HUES64 (cell line): Measurements from ENCODE around the gene INAVA.

Experiments used
- H3K27ac ChIP-seq: 2 replicates; pipeline ENCODE4 v1.7.0; 2013; ENCODE audit warnings: low read depth, low read length, inconsistent platforms
- H3K27me3 ChIP-seq: 2 replicates; pipeline ENCODE4 v1.6.1; 2013; ENCODE audit warnings: mild to moderate bottlenecking, low read length; ENCODE audit not compliant: insufficient read depth
- H3K36me3 ChIP-seq: 2 replicates; pipeline ENCODE4 v1.6.1; 2013; ENCODE audit warnings: mild to moderate bottlenecking, low read length; ENCODE audit not compliant: insufficient read depth
- H3K4me1 ChIP-seq: 2 replicates; pipeline ENCODE4 v1.6.1; 2013; ENCODE audit warnings: mild to moderate bottlenecking, low read length, moderate library complexity; ENCODE audit not compliant: insufficient read depth
- H3K4me3 ChIP-seq: 2 replicates; pipeline ENCODE4 v1.5.1; 2013; ENCODE audit warnings: mild to moderate bottlenecking, low read length, moderate library complexity
- H3K9ac ChIP-seq: 2 replicates; pipeline ENCODE4 v1.6.1; 2013; ENCODE audit warnings: mild to moderate bottlenecking, low read depth, low read length
- H3K9me3 ChIP-seq: 2 replicates; pipeline ENCODE4 v1.6.1; 2013; ENCODE audit warnings: low read depth, low read length; ENCODE audit not compliant: insufficient read depth
- WGBS: fragments of 150-250, 120-280 bp; methylation state at CpG from one replicate; pipeline ENCODE4 v1.1.7; 2013; ENCODE audit warnings: missing lambda C conversion rate; 5-methylcytosine and 5-hydroxymethylcytosine counted together

The INAVA gene

GRCh38 chr1:200899451-200899915, 4.8 kb downstream of the INAVA start:
- H3K4me1 ChIP-seq, result peaks cover 35% of the 10 kb centered on the region
- no peak overlapping the region for H3K9ac ChIP-seq
- 96% methylated on average over 10 of the region's 10 CpGs for WGBS
- no peak overlapping the region for H3K27ac ChIP-seq
- no peaks in the 10 kb centered on the region for H3K27me3 ChIP-seq
- no peak overlapping the region for H3K4me3 ChIP-seq
- peaks cover 66% of the 10 kb centered on the region for H3K36me3 ChIP-seq
- no peaks in the 10 kb centered on the region for H3K9me3 ChIP-seq

GRCh38 chr1:200899954-200900867, 5.5 kb downstream of the INAVA start:
- H3K4me3 ChIP-seq, result no peak overlapping the region
- no peak overlapping the region for H3K27ac ChIP-seq
- H3K27me3 ChIP-seq, result no peaks in the 10 kb centered on the region
- 91% methylated on average over 16 of the region's 16 CpGs for WGBS
- H3K9me3 ChIP-seq, result no peaks in the 10 kb centered on the region
- peaks cover 70% of the 10 kb centered on the region for H3K36me3 ChIP-seq
- H3K4me1 ChIP-seq, result peaks cover 28% of the 10 kb centered on the region
- no peak overlapping the region for H3K9ac ChIP-seq

- H3K36me3 ChIP-seq, result peaks cover 77% of the 10 kb centered on the region
- no peak overlapping the region for H3K27ac ChIP-seq
- H3K4me1 ChIP-seq, result peaks cover 22% of the 10 kb centered on the region
- H3K9me3 ChIP-seq, result no peaks in the 10 kb centered on the region
- WGBS, result 97% methylated on average over 17 of the region's 17 CpGs
- no peak overlapping the region for H3K4me3 ChIP-seq
- H3K27me3 ChIP-seq, result no peaks in the 10 kb centered on the region
- H3K9ac ChIP-seq, result no peak overlapping the region
Measured at GRCh38 chr1:200900877-200901276, 6.2 kb downstream of the INAVA start.

- Histone ChIP-seq H3K9me3 (no peaks in the 10 kb centered on the region), H3K27ac (no peak overlapping the region), H3K4me3 (no peak overlapping the region), H3K4me1 (peaks cover 18% of the 10 kb centered on the region), H3K9ac (no peak overlapping the region), H3K36me3 (peaks cover 79% of the 10 kb centered on the region), H3K27me3 (no peaks in the 10 kb centered on the region)
- 95% methylated on average over 5 of the region's 5 CpGs for WGBS
Measured at GRCh38 chr1:200901350-200901749, 6.7 kb downstream of the INAVA start.

- H3K9ac ChIP-seq, result no peak overlapping the region
- no peak overlapping the region for H3K27ac ChIP-seq
- no peaks in the 10 kb centered on the region for H3K27me3 ChIP-seq
- peaks cover 12% of the 10 kb centered on the region; the same call in 1 of the 2 replicates for H3K4me1 ChIP-seq
- WGBS, result 91% methylated on average over 8 of the region's 8 CpGs
- no peaks in the 10 kb centered on the region for H3K9me3 ChIP-seq
- no peak overlapping the region for H3K4me3 ChIP-seq
- peaks cover 85% of the 10 kb centered on the region for H3K36me3 ChIP-seq
Measured at GRCh38 chr1:200901796-200902444, 7.2 kb downstream of the INAVA start.

- H3K27ac ChIP-seq, result no peak overlapping the region
- WGBS, result 95% methylated on average over 4 of the region's 5 CpGs
- no peaks in the 10 kb centered on the region for H3K4me1 ChIP-seq
- no peaks in the 10 kb centered on the region for H3K27me3 ChIP-seq
- no peaks in the 10 kb centered on the region for H3K9me3 ChIP-seq
- peaks cover 87% of the 10 kb centered on the region for H3K36me3 ChIP-seq
- H3K4me3 ChIP-seq, result no peak overlapping the region
- H3K9ac ChIP-seq, result no peak overlapping the region
Measured at GRCh38 chr1:200903793-200904192, 9.1 kb downstream of the INAVA start.

GRCh38 chr1:200904772-200905171, 10.1 kb downstream of the INAVA start:
- no peaks in the 10 kb centered on the region for H3K4me1 ChIP-seq
- no peak overlapping the region for H3K27ac ChIP-seq
- peaks cover 87% of the 10 kb centered on the region for H3K36me3 ChIP-seq

GRCh38 chr1:200905411-200906052, 10.8 kb downstream of the INAVA start:
- no peak overlapping the region for H3K27ac ChIP-seq
- no peak overlapping the region for H3K4me3 ChIP-seq
- no peaks in the 10 kb centered on the region for H3K4me1 ChIP-seq
- H3K27me3 ChIP-seq, result no peaks in the 10 kb centered on the region
- 77% methylated on average over 4 of the region's 4 CpGs for WGBS
- H3K36me3 ChIP-seq, result peaks cover 87% of the 10 kb centered on the region
- H3K9me3 ChIP-seq, result no peaks in the 10 kb centered on the region
- H3K9ac ChIP-seq, result no peak overlapping the region

More at GRCh38 chr1:200904772-200905171, 10.1 kb downstream of the INAVA start:
- Histone ChIP-seq H3K4me3 (no peak overlapping the region), H3K9me3 (no peaks in the 10 kb centered on the region), H3K9ac (no peak overlapping the region), H3K27me3 (no peaks in the 10 kb centered on the region)

- Histone ChIP-seq H3K9ac (no peak overlapping the region), H3K27ac (no peak overlapping the region)
- 96% methylated on average over 2 of the region's 2 CpGs for WGBS
Measured at GRCh38 chr1:200906491-200906890, 11.8 kb downstream of the INAVA start.

GRCh38 chr1:200907611-200908097, 13.0 kb downstream of the INAVA start:
- 92% methylated on average over 5 of the region's 5 CpGs for WGBS

More at GRCh38 chr1:200906491-200906890, 11.8 kb downstream of the INAVA start:
- H3K9me3 ChIP-seq, result no peaks in the 10 kb centered on the region
- no peaks in the 10 kb centered on the region for H3K27me3 ChIP-seq
- H3K36me3 ChIP-seq, result peaks cover 87% of the 10 kb centered on the region
- H3K4me3 ChIP-seq, result no peak overlapping the region
- H3K4me1 ChIP-seq, result no peaks in the 10 kb centered on the region

More at GRCh38 chr1:200907611-200908097, 13.0 kb downstream of the INAVA start:
- H3K4me1 ChIP-seq, result no peaks in the 10 kb centered on the region
- no peak overlapping the region for H3K9ac ChIP-seq
- no peak overlapping the region for H3K27ac ChIP-seq
- H3K4me3 ChIP-seq, result no peak overlapping the region
- no peaks in the 10 kb centered on the region for H3K27me3 ChIP-seq
- H3K9me3 ChIP-seq, result no peaks in the 10 kb centered on the region
- H3K36me3 ChIP-seq, result peaks cover 84% of the 10 kb centered on the region
